Measurements from ENCODE around the gene ATP6V0B.

DNA sequence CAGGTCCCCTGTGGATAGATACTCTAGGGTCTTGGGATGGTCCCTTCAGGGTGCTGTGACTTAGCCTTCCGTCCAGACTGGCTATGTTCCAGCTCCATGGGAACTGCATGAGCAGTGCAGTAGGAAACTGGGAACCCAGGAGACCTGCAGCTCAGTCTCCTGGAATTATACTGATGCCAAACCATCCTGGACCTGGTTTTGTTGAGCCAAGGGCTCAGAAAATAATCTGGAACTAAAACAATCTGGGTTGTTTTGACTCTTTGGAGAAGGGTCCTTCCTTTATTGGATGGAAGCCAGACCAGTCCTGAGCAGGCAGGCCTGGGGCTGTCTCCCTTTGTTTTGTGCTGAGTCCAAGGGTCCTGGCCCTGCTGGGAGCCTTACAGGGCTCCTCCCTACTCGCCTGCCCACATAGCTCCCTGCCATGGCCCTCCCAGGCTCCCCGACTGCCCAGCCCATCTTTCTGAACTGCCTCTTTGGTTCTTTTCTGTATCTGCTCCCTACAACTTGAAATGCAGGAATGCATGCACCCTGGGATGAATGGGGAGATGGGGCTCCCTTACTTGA lies 26.8 kb upstream of the ATP6V0B start:
- no peak for TF ChIP-seq CTCF (conservative IDR thresholded peaks at IDR 0.05; ENCODE audit: low read depth, low read length)
- no peak for TF ChIP-seq EZH2 (IDR thresholded peaks at IDR 0.05; ENCODE audit: borderline replicate concordance, low read depth, low read length, poor library complexity, severe bottlenecking)

Measured in A673 (cell line).